Metanephros (tissue), 2 donors: ENCODE data around the gene UQCC5. TPM values are rescaled to one million over a fixed set of nuclear protein-coding genes. Genes with fewer than 3 reads are reported as not detected.

Source experiments
- small RNA-seq: library from RNA; depleted of rRNA; stranded (forward); fragments of <200 nt; gene quantifications from one replicate; pipeline ENCODE3, GENCODE V24; 2014; ENCODE audit warnings: low replicate concordance
- total RNA-seq: library from RNA; depleted of rRNA; stranded (reverse); fragments of >200 nt; gene quantifications from one replicate; pipeline ENCODE4 v1.2.3, GENCODE V29; 2014

Gene UQCC5
- 12.3 TPM for total RNA-seq

DNA sequence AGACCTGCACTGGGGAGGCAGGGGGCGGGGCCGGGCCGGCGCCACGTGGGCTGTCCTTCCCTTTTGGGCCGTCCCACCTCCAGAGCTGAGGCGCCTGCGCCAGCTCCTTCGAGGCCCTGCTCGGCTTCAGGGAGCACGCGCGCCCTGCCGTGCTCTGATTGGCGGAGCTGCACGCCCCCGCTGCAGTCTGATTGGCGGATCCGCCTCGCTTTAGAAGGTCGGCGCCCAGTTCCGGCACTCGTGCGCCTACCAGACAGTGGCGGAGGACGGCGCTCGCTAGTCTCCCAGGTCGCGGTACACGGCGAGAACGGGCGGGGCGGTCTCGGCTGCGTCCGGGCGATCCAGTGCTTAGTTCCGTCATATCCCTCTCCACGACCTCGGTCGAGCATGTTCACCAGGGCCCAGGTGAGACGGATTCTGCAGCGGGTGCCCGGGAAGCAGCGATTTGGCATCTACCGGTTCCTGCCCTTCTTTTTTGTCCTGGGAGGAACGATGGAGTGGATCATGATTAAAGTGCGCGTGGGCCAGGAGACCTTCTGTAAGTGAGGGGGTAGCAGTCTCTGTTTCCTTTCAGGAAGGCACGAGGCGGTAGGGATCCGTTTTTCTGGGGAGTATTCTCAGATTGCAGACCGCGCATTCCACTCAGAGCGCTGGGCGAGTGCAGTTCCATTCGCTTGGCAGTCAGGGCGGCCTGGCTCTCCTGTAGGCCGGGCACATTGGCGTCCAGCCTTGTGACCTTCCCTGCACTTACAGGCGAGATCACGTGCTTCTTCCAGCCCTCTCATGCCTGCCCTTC, at the start of gene UQCC5:
UQCC5 (plus strand) TSS at position 237 of the 796 bp plus-strand sequence; CDS start at position 388, 151 bp downstream.

GRCh38 chr3:52494886-52495495, 41.4 kb upstream of the UQCC5 start, which contains the start of gene STAB1:
Gene STAB1 (plus strand): TSS chr3:52495338. CDS start chr3:52495414, 76 bp downstream.

GRCh38 chr3:52533623-52534280, 2.7 kb upstream of the UQCC5 start, which contains the start of gene NT5DC2:
Gene NT5DC2 (minus strand): TSS chr3:52533857. CDS start chr3:52533737, 120 bp downstream.

Small RNA genes within 50 kb of the gene (small RNA-seq; reads per million reads assigned to genes)
- not detected for gene RNU6-856P
- not detected for gene RNU6ATAC16P

Other genes starting within 250 kb of the UQCC5 start
- gene GLYCTK, start 248.8 kb upstream of the UQCC5 start, total RNA-seq, result 22.8 TPM
- gene DNAH1, start 220.3 kb upstream of the UQCC5 start, total RNA-seq, result 13.1 TPM
- 61.2 TPM for gene BAP1, start 126.6 kb upstream of the UQCC5 start, total RNA-seq
- gene PHF7, start 125.9 kb upstream of the UQCC5 start, total RNA-seq, result 8.2 TPM
- 10.2 TPM for gene SEMA3G, start 91.5 kb upstream of the UQCC5 start, total RNA-seq
- 97.2 TPM for gene TNNC1, start 82.6 kb upstream of the UQCC5 start, total RNA-seq
- gene NISCH, start 81.0 kb upstream of the UQCC5 start, total RNA-seq, result 117 TPM
- gene STAB1, start 41.3 kb upstream of the UQCC5 start, total RNA-seq, result 95.8 TPM
- 48.9 TPM for gene NT5DC2, start 2.7 kb upstream of the UQCC5 start, total RNA-seq
- gene PBRM1, start 149.3 kb downstream of the UQCC5 start, total RNA-seq, result 72.1 TPM
- gene GNL3, start 149.4 kb downstream of the UQCC5 start, total RNA-seq, result 55.5 TPM
- 85.2 TPM for gene GLT8D1, start 169.2 kb downstream of the UQCC5 start, total RNA-seq
- gene SPCS1, start 169.5 kb downstream of the UQCC5 start, total RNA-seq, result 57.9 TPM
- gene NEK4, start 234.3 kb downstream of the UQCC5 start, total RNA-seq, result 34.4 TPM
- gene ITIH1, start 241.0 kb downstream of the UQCC5 start, total RNA-seq, result 0.41 TPM